Epithelial cell of proximal tubule (primary cell): ENCODE measurements around the gene TRPC1. TPM values are rescaled to one million over a fixed set of nuclear protein-coding genes. Genes with fewer than 3 reads are reported as not detected.
"Not testable (repeated sequence)": the region's sequence is repeated elsewhere in the genome, so short reads cannot be mapped to it uniquely, and the experiment has no call there.

Source experiments
- DNase-seq: peaks from one replicate; pipeline ENCODE4 v3.0.0-alpha.2; 2011; ENCODE audit warnings: low read depth
- H3K4me3 ChIP-seq: 2 replicates; pipeline ENCODE4 v1.5.1; 2011; ENCODE audit warnings: low read depth, mild to moderate bottlenecking, low read length
- total RNA-seq: library from RNA; depleted of rRNA; stranded (reverse); fragments of >200 nt; gene quantifications from 2 replicates; pipeline ENCODE4 v1.2.3, GENCODE V29; 2015
- TF ChIP-seq, protein P1 (sequence below): conservative IDR thresholded peaks from 2 replicates; pipeline ENCODE4 v1.5.1; 2012; ENCODE audit warnings: low read depth, mild to moderate bottlenecking, low read length

Gene TRPC1
- total RNA-seq, 1 donor from 2014 or later = 20.0 TPM

DNA sequence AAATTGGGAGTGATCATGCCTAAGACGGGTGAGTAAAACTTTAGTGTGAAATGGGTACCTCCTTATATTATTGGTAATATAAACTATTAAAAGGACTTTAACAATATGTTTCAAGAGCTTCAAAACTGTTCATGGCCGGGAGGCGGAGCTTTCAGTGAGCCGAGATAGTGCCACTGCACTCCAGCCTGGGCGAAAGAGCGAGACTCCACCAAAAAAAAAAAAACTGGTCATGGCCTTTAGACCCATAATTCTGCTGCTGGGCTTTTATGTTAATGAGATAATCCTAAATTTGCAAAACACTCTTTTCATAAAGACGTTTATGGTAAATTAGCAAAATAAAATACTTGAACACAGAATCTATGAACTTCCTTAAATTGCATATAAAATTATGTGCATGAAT, 22.8 kb downstream of the TRPC1 start:
- H3K4me3 ChIP-seq = no peak overlapping the region
- TF ChIP-seq, protein P1, sequence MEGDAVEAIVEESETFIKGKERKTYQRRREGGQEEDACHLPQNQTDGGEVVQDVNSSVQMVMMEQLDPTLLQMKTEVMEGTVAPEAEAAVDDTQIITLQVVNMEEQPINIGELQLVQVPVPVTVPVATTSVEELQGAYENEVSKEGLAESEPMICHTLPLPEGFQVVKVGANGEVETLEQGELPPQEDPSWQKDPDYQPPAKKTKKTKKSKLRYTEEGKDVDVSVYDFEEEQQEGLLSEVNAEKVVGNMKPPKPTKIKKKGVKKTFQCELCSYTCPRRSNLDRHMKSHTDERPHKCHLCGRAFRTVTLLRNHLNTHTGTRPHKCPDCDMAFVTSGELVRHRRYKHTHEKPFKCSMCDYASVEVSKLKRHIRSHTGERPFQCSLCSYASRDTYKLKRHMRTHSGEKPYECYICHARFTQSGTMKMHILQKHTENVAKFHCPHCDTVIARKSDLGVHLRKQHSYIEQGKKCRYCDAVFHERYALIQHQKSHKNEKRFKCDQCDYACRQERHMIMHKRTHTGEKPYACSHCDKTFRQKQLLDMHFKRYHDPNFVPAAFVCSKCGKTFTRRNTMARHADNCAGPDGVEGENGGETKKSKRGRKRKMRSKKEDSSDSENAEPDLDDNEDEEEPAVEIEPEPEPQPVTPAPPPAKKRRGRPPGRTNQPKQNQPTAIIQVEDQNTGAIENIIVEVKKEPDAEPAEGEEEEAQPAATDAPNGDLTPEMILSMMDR = no peak
- DNase-seq = no peak

DNA sequence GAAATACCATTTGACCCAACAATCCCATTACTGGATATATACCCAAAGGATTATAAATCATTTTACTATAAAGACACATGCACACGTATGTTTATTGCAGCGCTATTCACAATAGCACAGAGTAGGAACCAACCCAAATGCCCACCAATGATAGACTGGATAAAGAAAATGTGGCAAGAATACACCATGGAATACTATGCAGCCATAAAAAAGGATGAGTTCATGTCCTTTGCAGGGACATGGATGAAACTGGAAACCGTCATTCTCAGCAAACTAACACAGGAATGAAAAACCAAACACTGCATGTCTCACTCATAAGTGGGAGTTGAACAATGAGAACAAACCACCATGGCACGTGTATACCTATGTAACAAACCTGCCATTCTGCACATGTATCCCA, 26.7 kb downstream of the TRPC1 start:
- not testable (repeated sequence) for DNase-seq, H3K4me3 ChIP-seq

DNA sequence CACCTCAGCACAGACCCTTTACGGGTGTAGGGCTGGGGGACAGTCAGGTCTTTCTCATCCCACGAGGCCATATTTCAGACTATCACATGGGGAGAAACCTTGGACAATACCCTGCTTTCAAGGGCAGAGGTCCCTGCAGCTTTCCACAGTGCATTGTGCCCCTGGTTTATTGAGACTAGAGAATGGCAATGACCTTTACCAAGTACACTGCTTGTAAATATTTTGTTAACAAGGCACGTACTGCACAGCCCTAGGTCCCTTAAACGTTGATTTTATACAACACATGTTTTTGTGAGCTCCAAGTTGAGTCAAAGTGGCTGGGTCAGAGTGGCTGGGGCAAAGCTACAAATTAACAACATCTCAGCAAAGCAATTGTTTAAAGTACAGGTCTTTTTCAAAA, 28.8 kb downstream of the TRPC1 start:
- not testable (repeated sequence) for DNase-seq, H3K4me3 ChIP-seq

DNA sequence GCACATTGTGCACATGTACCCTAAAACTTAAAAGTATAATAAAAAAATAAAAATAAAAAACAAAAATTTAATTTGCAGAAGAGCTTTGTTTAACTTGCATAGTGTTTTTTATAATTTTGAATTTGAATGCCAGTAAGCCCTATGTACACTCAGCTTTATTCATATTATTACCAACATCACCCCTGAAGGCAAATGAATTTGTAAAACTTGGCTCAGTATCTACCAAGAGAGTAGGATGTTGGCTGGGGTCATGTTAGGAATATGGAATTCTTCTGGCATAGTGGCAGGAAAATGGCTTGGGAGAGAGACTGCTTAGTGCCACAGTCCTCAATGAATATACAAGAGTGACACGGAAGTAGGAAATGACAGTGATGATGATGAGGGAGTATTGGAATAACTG, 30.7 kb downstream of the TRPC1 start:
- TF ChIP-seq, protein P1 = no peak
- H3K4me3 ChIP-seq = no peak overlapping the region
- no peak for DNase-seq

DNA sequence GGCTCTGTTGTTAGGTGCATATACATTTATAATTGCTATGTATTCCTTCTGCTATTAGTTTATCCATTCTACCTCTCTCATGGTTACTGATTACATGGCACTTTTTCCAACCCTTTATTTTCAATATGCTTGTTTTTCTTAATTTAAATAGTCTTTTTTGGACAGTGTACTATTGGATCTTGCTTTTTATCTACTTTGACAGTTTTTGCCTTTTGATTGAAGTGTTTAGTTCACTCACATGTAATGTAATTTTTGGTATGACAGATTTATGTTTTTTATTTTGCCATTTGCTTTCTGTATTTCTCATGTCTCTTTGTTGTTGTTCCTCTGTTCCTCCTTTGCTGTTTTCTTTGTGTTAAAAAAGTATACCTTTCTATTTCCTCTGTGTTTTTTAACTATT, 44.5 kb downstream of the TRPC1 start:
- DNase-seq = no peak
- no peak overlapping the region for H3K4me3 ChIP-seq
- TF ChIP-seq, protein P1 = no peak

DNA sequence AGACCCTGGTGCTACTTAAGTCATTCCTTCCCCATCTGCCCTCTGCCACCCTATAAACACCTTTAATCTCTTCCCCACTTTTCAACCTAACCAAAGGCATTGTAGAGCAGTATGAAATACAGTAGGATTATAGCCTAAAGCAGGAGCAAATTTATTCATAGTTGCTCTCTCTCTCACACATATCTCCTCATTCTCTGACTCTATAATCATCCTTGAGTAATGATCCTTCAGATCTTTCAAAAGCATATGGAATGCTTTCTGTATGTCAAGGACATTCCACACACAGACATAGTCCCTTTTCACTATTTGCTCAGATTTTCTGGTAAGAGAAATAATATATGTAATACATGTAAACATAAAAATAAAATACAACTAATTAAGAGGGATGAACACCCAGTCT, 54.1 kb downstream of the TRPC1 start:
- H3K4me3 ChIP-seq = no peak overlapping the region
- no peak for DNase-seq
- TF ChIP-seq, protein P1 = no peak

DNA sequence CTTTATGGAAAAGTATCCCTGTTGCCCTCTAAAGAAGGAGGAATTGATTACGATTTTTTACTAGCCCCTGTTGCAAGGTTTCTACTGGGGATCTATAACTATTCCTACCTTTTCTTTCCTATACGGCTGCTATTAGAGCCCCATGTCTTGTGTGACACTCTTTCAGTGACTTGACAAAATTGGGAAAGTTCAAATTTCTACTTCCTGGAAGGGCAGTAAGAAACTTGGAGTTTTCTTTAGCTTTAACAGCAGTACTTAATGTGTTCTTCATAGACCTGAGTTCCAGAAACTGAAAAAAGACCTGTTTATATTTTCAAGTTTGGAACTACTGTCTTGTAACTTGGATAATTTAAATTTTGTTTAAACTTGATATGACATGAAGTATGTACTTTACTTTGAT, 54.7 kb downstream of the TRPC1 start:
- TF ChIP-seq, protein P1 = no peak
- H3K4me3 ChIP-seq = no peak overlapping the region
- DNase-seq = no peak

DNA sequence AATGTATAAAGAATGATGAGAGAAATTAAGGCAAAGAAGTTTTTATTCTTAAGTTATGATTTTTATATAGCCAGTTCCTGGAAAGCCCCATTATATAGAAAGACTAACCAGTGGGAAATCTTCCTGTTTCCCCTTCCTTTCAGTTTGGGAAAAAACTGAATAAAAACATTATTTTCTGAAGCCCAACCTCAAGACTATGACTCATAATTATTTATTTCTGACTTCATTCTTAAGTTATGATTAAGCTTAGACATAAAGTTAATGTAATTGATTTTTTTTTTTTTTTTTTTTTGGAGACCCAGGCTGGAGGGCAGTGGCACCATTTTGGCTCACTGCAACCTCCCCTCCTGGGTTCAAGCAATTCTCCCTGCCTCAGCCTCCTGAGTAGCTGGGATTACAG, 55.8 kb downstream of the TRPC1 start:
- DNase-seq = no peak
- TF ChIP-seq, protein P1 = no peak

More for the DNA sequence above, 55.8 kb downstream of the TRPC1 start:
- H3K4me3 ChIP-seq = no peak overlapping the region
